Urinary bladder (tissue), 4 donors: ENCODE measurements around the gene SUCLG1. TPM values are rescaled to one million over a fixed set of nuclear protein-coding genes. Genes with fewer than 3 reads are reported as not detected.
A peak's percentile ranks its signal among the peaks of the same experiment; 100 is the strongest.

ENCODE experiments used
- DNase-seq: peaks from one replicate; pipeline ENCODE4 v3.0.0-alpha.2; 2015; ENCODE audit errors: extremely low spot score
- H3K27ac ChIP-seq: one replicate; pipeline ENCODE4 v1.5.1; 2013; ENCODE audit warnings: low read depth, mild to moderate bottlenecking, moderate library complexity
- H3K36me3 ChIP-seq: one replicate; pipeline ENCODE4 v1.6.1; 2013; ENCODE audit warnings: mild to moderate bottlenecking, moderate library complexity; ENCODE audit not compliant: insufficient read depth
- H3K4me1 ChIP-seq: one replicate; pipeline ENCODE4 v1.6.1; 2013; ENCODE audit warnings: mild to moderate bottlenecking, moderate library complexity; ENCODE audit not compliant: insufficient read depth
- H3K4me3 ChIP-seq: one replicate; pipeline ENCODE4 v1.5.1; 2013; ENCODE audit warnings: low read depth, low read length
- WGBS: extraction: QIAGEN DNeasy Blood & Tissue Kit; methylation state at CpG from one replicate; pipeline ENCODE4 v1.1.7; 2013; 5-methylcytosine and 5-hydroxymethylcytosine counted together
- polyA plus RNA-seq: library from polyadenylated mRNA; stranded (reverse); fragments of 200-250 nt; gene quantifications from one replicate; pipeline ENCODE4 v1.2.3, GENCODE V29; 2013
- total RNA-seq: library from RNA; depleted of rRNA; stranded (reverse); fragments of >200 nt; gene quantifications from one replicate; pipeline ENCODE4 v1.2.3, GENCODE V29; 2014
- donor health status: healthy with polysubstance abuse.
- donor health status: healthy.

The SUCLG1 gene
- total RNA-seq, result 80.7 TPM
- polyA plus RNA-seq, result 142 TPM

GRCh38 chr2:84459018-84459943 is at the start of gene SUCLG1:
SUCLG1 (minus strand) TSS chr2:84459280; CDS start chr2:84459269, 11 bp downstream.
- Histone ChIP-seq H3K4me1 (peaks cover 2% of the 10 kb centered on the region), H3K36me3 (no peaks in the 10 kb centered on the region), H3K27ac (peak within 1 kb of the TSS; percentile 90), H3K4me3 (peak within 1 kb of the TSS; percentile 93)
- DNase-seq, result peak; percentile 83
- under 1% methylated on average over 57 of the region's 57 CpGs for WGBS

GRCh38 chr2:84498150-84498799 is 39.2 kb upstream of the SUCLG1 start:
- no peak overlapping the region for H3K4me3 ChIP-seq

GRCh38 chr2:84497285-84497684 is 38.2 kb upstream of the SUCLG1 start:
- no peak for DNase-seq
- Histone ChIP-seq H3K4me3 (no peak overlapping the region), H3K4me1 (no peaks in the 10 kb centered on the region), H3K36me3 (no peaks in the 10 kb centered on the region), H3K27ac (no peak overlapping the region)
- WGBS, result 91% methylated on average over 3 of the region's 3 CpGs

More at GRCh38 chr2:84498150-84498799, 39.2 kb upstream of the SUCLG1 start:
- H3K36me3 ChIP-seq, result no peaks in the 10 kb centered on the region
- DNase-seq, result no peak
- no peaks in the 10 kb centered on the region for H3K4me1 ChIP-seq
- no peak overlapping the region for H3K27ac ChIP-seq

GRCh38 chr2:84496386-84496785 is 37.3 kb upstream of the SUCLG1 start:
- Histone ChIP-seq H3K4me1 (no peaks in the 10 kb centered on the region), H3K27ac (no peak overlapping the region), H3K36me3 (no peaks in the 10 kb centered on the region), H3K4me3 (no peak overlapping the region)
- DNase-seq, result no peak

- Histone ChIP-seq H3K36me3 (no peaks in the 10 kb centered on the region), H3K4me3 (no peak overlapping the region), H3K27ac (no peak overlapping the region), H3K4me1 (no peaks in the 10 kb centered on the region)
- peak; percentile 35 for DNase-seq
- 22% methylated on average over 8 of the region's 8 CpGs for WGBS
Measured at GRCh38 chr2:84495539-84496146, 36.6 kb upstream of the SUCLG1 start.

GRCh38 chr2:84494070-84494469 is 35.0 kb upstream of the SUCLG1 start:
- no peaks in the 10 kb centered on the region for H3K36me3 ChIP-seq
- H3K27ac ChIP-seq, result no peak overlapping the region
- WGBS, result 79% methylated on average over 4 of the region's 4 CpGs
- H3K4me1 ChIP-seq, result no peaks in the 10 kb centered on the region
- H3K4me3 ChIP-seq, result no peak overlapping the region
- DNase-seq, result no peak

- H3K4me1 ChIP-seq, result no peaks in the 10 kb centered on the region
Measured at GRCh38 chr2:84493514-84493913, 34.4 kb upstream of the SUCLG1 start.

GRCh38 chr2:84492571-84492970 is 33.5 kb upstream of the SUCLG1 start:
- Histone ChIP-seq H3K36me3 (no peaks in the 10 kb centered on the region), H3K4me1 (no peaks in the 10 kb centered on the region), H3K27ac (no peak overlapping the region), H3K4me3 (no peak overlapping the region)
- DNase-seq, result no peak
- WGBS, result 65% methylated on average over 1 of the region's 1 CpG

More at GRCh38 chr2:84493514-84493913, 34.4 kb upstream of the SUCLG1 start:
- Histone ChIP-seq H3K4me3 (no peak overlapping the region), H3K27ac (no peak overlapping the region), H3K36me3 (no peaks in the 10 kb centered on the region)
- WGBS, result 49% methylated on average over 5 of the region's 5 CpGs
- DNase-seq, result no peak

GRCh38 chr2:84491741-84492140 is 32.7 kb upstream of the SUCLG1 start:
- no peaks in the 10 kb centered on the region for H3K36me3 ChIP-seq
- no peak overlapping the region for H3K27ac ChIP-seq
- 88% methylated on average over 6 of the region's 6 CpGs for WGBS
- no peak overlapping the region for H3K4me3 ChIP-seq
- H3K4me1 ChIP-seq, result no peaks in the 10 kb centered on the region
- DNase-seq, result no peak

GRCh38 chr2:84491256-84491655 is 32.2 kb upstream of the SUCLG1 start:
- H3K27ac ChIP-seq, result no peak overlapping the region
- DNase-seq, result no peak
- WGBS, result 73% methylated on average over 2 of the region's 2 CpGs

GRCh38 chr2:84487298-84487996 is 28.4 kb upstream of the SUCLG1 start:
- H3K27ac ChIP-seq, result no peak overlapping the region
- H3K36me3 ChIP-seq, result no peaks in the 10 kb centered on the region
- 46% methylated on average over 3 of the region's 3 CpGs for WGBS
- DNase-seq, result no peak
- no peak overlapping the region for H3K4me3 ChIP-seq
- no peaks in the 10 kb centered on the region for H3K4me1 ChIP-seq

More at GRCh38 chr2:84491256-84491655, 32.2 kb upstream of the SUCLG1 start:
- H3K4me1 ChIP-seq, result no peaks in the 10 kb centered on the region
- no peak overlapping the region for H3K4me3 ChIP-seq
- H3K36me3 ChIP-seq, result no peaks in the 10 kb centered on the region

- Histone ChIP-seq H3K27ac (peak overlapping the region; percentile 39), H3K36me3 (no peaks in the 10 kb centered on the region), H3K4me3 (no peak overlapping the region), H3K4me1 (no peaks in the 10 kb centered on the region)
- peak; percentile 26 for DNase-seq
- 80% methylated on average over 2 of the region's 2 CpGs for WGBS
Measured at GRCh38 chr2:84486441-84487115, 27.5 kb upstream of the SUCLG1 start.

GRCh38 chr2:84483320-84483719 is 24.2 kb upstream of the SUCLG1 start:
- no peaks in the 10 kb centered on the region for H3K4me1 ChIP-seq
- DNase-seq, result no peak
- 98% methylated on average over 1 of the region's 1 CpG for WGBS
- no peaks in the 10 kb centered on the region for H3K36me3 ChIP-seq
- no peak overlapping the region for H3K4me3 ChIP-seq
- H3K27ac ChIP-seq, result no peak overlapping the region
